ENCODE results near the gene NMNAT1.

The NMNAT1 gene

GRCh38 chr1:9909234-9910046 is 33.8 kb upstream of the NMNAT1 start:
- Histone ChIP-seq H2AK5ac (ENCODE audit: low read depth, low read length) (peak overlapping the region; percentile 88), H4K8ac (ENCODE audit: low read depth, low read length) (no peak overlapping the region), H2BK12ac (ENCODE audit: low read length) (peak overlapping the region; percentile 31), H3K4me3 (ENCODE audit: low read length in 2 of 2) (peak overlapping the region; percentile 64 to 91), H3K18ac (ENCODE audit: low read length) (peak overlapping the region; percentile 93), H3K4ac (ENCODE audit: low read length) (no peak overlapping the region), H3K9ac (ENCODE audit: low read depth, low read length, poor library complexity) (peak overlapping the region; percentile 91), H2BK15ac (ENCODE audit: low read length) (peak overlapping the region; percentile 23), H3K36me3 (replicated peaks in 1 of 2; ENCODE audit: control insufficient read depth in 2 of 2, insufficient read depth in 2 of 2, low read length in 2 of 2) (no peaks in the 10 kb centered on the region), H3K14ac (ENCODE audit: low read length) (peak overlapping the region; percentile 31), H3K27me3 (ENCODE audit: control insufficient read depth in 3 of 3, insufficient read depth in 3 of 3, low read depth in 1 of 3, low read length in 3 of 3) (no peaks in the 10 kb centered on the region), H3K4me2 (ENCODE audit: insufficient read depth, low read length, poor library complexity, severe bottlenecking) (peak overlapping the region; percentile 97), H4K91ac (ENCODE audit: low read depth, low read length, poor library complexity) (no peak overlapping the region), H2BK120ac (ENCODE audit: low read depth, low read length) (no peak overlapping the region), H3K4me1 (ENCODE audit: control insufficient read depth in 2 of 2, insufficient read depth in 1 of 2, low read depth in 1 of 2, low read length in 2 of 2) (peaks cover 5 to 6% of the 10 kb centered on the region in 2 donors), H2AFZ (ENCODE audit: low read length) (peak overlapping the region; percentile 86), H3K27ac (replicated peaks; ENCODE audit: low read length) (peak overlapping the region; percentile 64), H3K79me1 (ENCODE audit: low read depth, low read length) (peaks cover 1% of the 10 kb centered on the region), H3K9me3 (replicated peaks in 1 of 2; ENCODE audit: control insufficient read depth in 2 of 2, insufficient read depth in 1 of 2, low read depth in 1 of 2, low read length in 2 of 2) (no peaks in the 10 kb centered on the region), H3K23ac (ENCODE audit: low read depth, low read length, poor library complexity) (peak overlapping the region; percentile 95), H2BK5ac (ENCODE audit: low read length) (peak overlapping the region; percentile 58)
- WGBS, 2 donors (ENCODE audit: extremely low coverage in 2 of 2, insufficient read length in 2 of 2, insufficient replicate concordance in 1 of 2): no CpG with 5 or more reads among the region's 47 CpGs
- no peak for DNase-seq (ENCODE audit: low spot score)

- no peaks in the 10 kb centered on the region for H3K36me3 ChIP-seq (replicated peaks in 1 of 2; ENCODE audit: control insufficient read depth in 2 of 2, insufficient read depth in 2 of 2, low read length in 2 of 2)
- no peak within 1 kb of the TSS for H4K8ac ChIP-seq (ENCODE audit: low read depth, low read length)
- peak within 1 kb of the TSS; percentile 31 for H3K14ac ChIP-seq (ENCODE audit: low read length)
- H3K27me3 ChIP-seq (ENCODE audit: control insufficient read depth in 3 of 3, insufficient read depth in 3 of 3, low read depth in 1 of 3, low read length in 3 of 3): no peaks in the 10 kb centered on the region
- peak within 1 kb of the TSS; percentile 88 for H2AK5ac ChIP-seq (ENCODE audit: low read depth, low read length)
- no peak within 1 kb of the TSS for H4K91ac ChIP-seq (ENCODE audit: low read depth, low read length, poor library complexity)
- no peak within 1 kb of the TSS for H3K4ac ChIP-seq (ENCODE audit: low read length)
- peak within 1 kb of the TSS; percentile 91 for H3K9ac ChIP-seq (ENCODE audit: low read depth, low read length, poor library complexity)
- H2BK12ac ChIP-seq (ENCODE audit: low read length): peak within 1 kb of the TSS; percentile 31
- H2BK5ac ChIP-seq (ENCODE audit: low read length): peak within 1 kb of the TSS; percentile 58
- H3K4me2 ChIP-seq (ENCODE audit: insufficient read depth, low read length, poor library complexity, severe bottlenecking): peak within 1 kb of the TSS; percentile 97
- no peak for DNase-seq (ENCODE audit: low spot score)
- peak within 1 kb of the TSS; percentile 92 for H2AFZ ChIP-seq (ENCODE audit: low read length)
- H3K9me3 ChIP-seq (replicated peaks in 1 of 2; ENCODE audit: control insufficient read depth in 2 of 2, insufficient read depth in 1 of 2, low read depth in 1 of 2, low read length in 2 of 2): no peaks in the 10 kb centered on the region
- H3K27ac ChIP-seq (replicated peaks; ENCODE audit: low read length): peak within 1 kb of the TSS; percentile 86
- no peak within 1 kb of the TSS for H2BK120ac ChIP-seq (ENCODE audit: low read depth, low read length)
- H3K23ac ChIP-seq (ENCODE audit: low read depth, low read length, poor library complexity): peak within 1 kb of the TSS; percentile 95
- peak within 1 kb of the TSS; percentile 93 for H3K18ac ChIP-seq (ENCODE audit: low read length)
- WGBS, 2 donors (ENCODE audit: extremely low coverage in 2 of 2, insufficient read length in 2 of 2, insufficient replicate concordance in 1 of 2): no CpG with 5 or more reads among the region's 55 CpGs
- H2BK15ac ChIP-seq (ENCODE audit: low read length): peak within 1 kb of the TSS; percentile 23
- peaks cover 3 to 7% of the 10 kb centered on the region in 2 donors for H3K4me1 ChIP-seq (ENCODE audit: control insufficient read depth in 2 of 2, insufficient read depth in 1 of 2, low read depth in 1 of 2, low read length in 2 of 2)
- H3K79me1 ChIP-seq (ENCODE audit: low read depth, low read length): peaks cover 1% of the 10 kb centered on the region
- H3K4me3 ChIP-seq (ENCODE audit: low read length in 2 of 2): peak within 1 kb of the TSS; percentile 74 to 91
Observed at GRCh38 chr1:9910076-9910422, 33.2 kb upstream of the NMNAT1 start, which contains the start of gene CTNNBIP1. Gene CTNNBIP1, minus strand, starts transcription at chr1:9910269. Its CDS starts 38,205 bp downstream, at chr1:9872064.

- Histone ChIP-seq H2AK5ac (ENCODE audit: low read depth, low read length) (peak overlapping the region; percentile 15), H2BK5ac (ENCODE audit: low read length) (no peak overlapping the region), H3K36me3 (replicated peaks in 1 of 2; ENCODE audit: control insufficient read depth in 2 of 2, insufficient read depth in 2 of 2, low read length in 2 of 2) (no peaks in the 10 kb centered on the region), H3K18ac (ENCODE audit: low read length) (peak overlapping the region; percentile 77), H2BK120ac (ENCODE audit: low read depth, low read length) (no peak overlapping the region), H3K4ac (ENCODE audit: low read length) (no peak overlapping the region), H2AFZ (ENCODE audit: low read length) (peak overlapping the region; percentile 92), H4K91ac (ENCODE audit: low read depth, low read length, poor library complexity) (no peak overlapping the region), H3K9me3 (replicated peaks in 1 of 2; ENCODE audit: control insufficient read depth in 2 of 2, insufficient read depth in 1 of 2, low read depth in 1 of 2, low read length in 2 of 2) (no peaks in the 10 kb centered on the region), H3K4me1 (ENCODE audit: control insufficient read depth in 2 of 2, insufficient read depth in 1 of 2, low read depth in 1 of 2, low read length in 2 of 2) (peaks cover 3 to 7% of the 10 kb centered on the region in 2 donors), H3K9ac (ENCODE audit: low read depth, low read length, poor library complexity) (no peak overlapping the region), H4K8ac (ENCODE audit: low read depth, low read length) (no peak overlapping the region), H3K4me3 (ENCODE audit: low read length in 2 of 2) (peak overlapping the region; percentile 74 to 79), H3K27me3 (ENCODE audit: control insufficient read depth in 3 of 3, insufficient read depth in 3 of 3, low read depth in 1 of 3, low read length in 3 of 3) (no peaks in the 10 kb centered on the region), H2BK12ac (ENCODE audit: low read length) (no peak overlapping the region), H3K14ac (ENCODE audit: low read length) (no peak overlapping the region), H2BK15ac (ENCODE audit: low read length) (no peak overlapping the region), H3K4me2 (ENCODE audit: insufficient read depth, low read length, poor library complexity, severe bottlenecking) (peak overlapping the region; percentile 74), H3K79me1 (ENCODE audit: low read depth, low read length) (peaks cover 1% of the 10 kb centered on the region), H3K23ac (ENCODE audit: low read depth, low read length, poor library complexity) (peak overlapping the region; percentile 94), H3K27ac (replicated peaks; ENCODE audit: low read length) (peak overlapping the region; percentile 86)
- peak; percentile 98 for DNase-seq (ENCODE audit: low spot score)
- WGBS, 2 donors (ENCODE audit: extremely low coverage in 2 of 2, insufficient read length in 2 of 2, insufficient replicate concordance in 1 of 2): no CpG with 5 or more reads among the region's 45 CpGs
Observed at GRCh38 chr1:9910423-9911178, 32.7 kb upstream of the NMNAT1 start.
